C4-2B (cell line): ENCODE measurements around the gene RNF133.

Experiments
- H3K27ac ChIP-seq: fragments of 450-650 bp; 2 replicates; pipeline ENCODE4 v1.5.1; 2017
- ZFX ChIP-seq: fragments of 450-650 bp; IDR thresholded peaks from 2 replicates; pipeline ENCODE4 v1.6.1; 2017
- TF ChIP-seq, protein P1 (sequence below): fragments of 450-650 bp; conservative IDR thresholded peaks from 2 replicates; pipeline ENCODE4 v1.5.1; 2017; ENCODE audit warnings: mild to moderate bottlenecking

RNF133 gene

DNA sequence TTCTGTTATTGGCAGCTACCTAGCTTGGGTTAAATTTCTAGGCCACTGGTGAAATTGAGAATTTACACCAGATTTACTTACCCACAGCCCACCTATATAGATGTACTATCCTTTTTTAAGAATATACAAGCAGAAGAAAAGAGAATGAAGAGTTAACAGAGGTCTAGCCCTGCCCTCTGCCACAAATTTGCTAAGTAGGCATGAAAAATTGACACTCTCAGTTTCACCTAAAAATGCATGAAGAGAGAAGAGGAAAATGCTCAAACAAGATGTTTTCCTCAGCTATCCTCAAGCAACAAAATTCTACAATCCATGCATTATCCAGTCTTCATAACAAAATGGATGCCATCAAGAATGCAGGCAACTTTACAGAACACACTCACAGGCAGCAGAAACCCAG is 28.4 kb upstream of the RNF133 start:
- TF ChIP-seq ZFX = no peak
- TF ChIP-seq, protein P1, sequence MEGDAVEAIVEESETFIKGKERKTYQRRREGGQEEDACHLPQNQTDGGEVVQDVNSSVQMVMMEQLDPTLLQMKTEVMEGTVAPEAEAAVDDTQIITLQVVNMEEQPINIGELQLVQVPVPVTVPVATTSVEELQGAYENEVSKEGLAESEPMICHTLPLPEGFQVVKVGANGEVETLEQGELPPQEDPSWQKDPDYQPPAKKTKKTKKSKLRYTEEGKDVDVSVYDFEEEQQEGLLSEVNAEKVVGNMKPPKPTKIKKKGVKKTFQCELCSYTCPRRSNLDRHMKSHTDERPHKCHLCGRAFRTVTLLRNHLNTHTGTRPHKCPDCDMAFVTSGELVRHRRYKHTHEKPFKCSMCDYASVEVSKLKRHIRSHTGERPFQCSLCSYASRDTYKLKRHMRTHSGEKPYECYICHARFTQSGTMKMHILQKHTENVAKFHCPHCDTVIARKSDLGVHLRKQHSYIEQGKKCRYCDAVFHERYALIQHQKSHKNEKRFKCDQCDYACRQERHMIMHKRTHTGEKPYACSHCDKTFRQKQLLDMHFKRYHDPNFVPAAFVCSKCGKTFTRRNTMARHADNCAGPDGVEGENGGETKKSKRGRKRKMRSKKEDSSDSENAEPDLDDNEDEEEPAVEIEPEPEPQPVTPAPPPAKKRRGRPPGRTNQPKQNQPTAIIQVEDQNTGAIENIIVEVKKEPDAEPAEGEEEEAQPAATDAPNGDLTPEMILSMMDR = no peak

DNA sequence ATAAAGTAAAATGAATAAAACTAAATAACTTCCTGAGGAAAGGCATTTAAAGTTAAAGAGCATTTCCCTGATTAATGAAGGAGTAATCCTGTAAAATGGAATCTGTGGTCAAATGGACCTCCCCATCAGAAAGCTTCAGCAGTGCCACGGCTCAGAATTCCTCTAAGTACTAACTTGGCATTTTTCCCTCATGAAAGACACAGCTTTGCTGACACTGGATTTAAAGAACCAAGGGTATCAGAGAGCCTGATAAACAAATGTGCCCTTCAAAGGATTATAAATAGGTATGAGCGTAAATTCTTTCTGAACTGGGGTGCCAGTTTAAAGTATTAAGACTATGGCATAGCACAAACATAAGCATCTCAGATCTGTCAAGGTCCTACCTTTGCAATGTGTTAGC is 28.0 kb upstream of the RNF133 start:
- no peak overlapping the region for H3K27ac ChIP-seq
- no peak for TF ChIP-seq ZFX
- TF ChIP-seq, protein P1 = no peak

More for the DNA sequence above, 28.4 kb upstream of the RNF133 start:
- no peak overlapping the region for H3K27ac ChIP-seq

DNA sequence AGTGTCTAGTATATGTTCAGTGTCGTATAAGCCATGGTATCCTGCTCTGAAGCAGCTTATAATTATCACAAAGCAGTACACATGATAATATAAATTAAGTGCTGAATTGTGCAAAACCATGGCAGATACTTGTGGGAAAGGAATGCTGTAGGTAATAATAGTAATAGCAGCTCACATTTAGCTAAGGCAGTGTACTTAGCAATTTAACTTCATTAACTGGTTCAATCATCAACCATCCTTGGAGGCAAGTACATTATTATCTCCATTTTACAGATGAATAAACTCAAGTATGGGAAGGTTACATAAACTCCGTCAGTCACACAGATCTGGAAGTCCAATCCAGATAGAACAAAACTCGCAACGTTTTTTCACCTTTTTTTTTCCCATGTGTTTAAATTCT is 25.4 kb upstream of the RNF133 start:
- H3K27ac ChIP-seq = no peak overlapping the region
- TF ChIP-seq, protein P1 = no peak
- no peak for TF ChIP-seq ZFX

DNA sequence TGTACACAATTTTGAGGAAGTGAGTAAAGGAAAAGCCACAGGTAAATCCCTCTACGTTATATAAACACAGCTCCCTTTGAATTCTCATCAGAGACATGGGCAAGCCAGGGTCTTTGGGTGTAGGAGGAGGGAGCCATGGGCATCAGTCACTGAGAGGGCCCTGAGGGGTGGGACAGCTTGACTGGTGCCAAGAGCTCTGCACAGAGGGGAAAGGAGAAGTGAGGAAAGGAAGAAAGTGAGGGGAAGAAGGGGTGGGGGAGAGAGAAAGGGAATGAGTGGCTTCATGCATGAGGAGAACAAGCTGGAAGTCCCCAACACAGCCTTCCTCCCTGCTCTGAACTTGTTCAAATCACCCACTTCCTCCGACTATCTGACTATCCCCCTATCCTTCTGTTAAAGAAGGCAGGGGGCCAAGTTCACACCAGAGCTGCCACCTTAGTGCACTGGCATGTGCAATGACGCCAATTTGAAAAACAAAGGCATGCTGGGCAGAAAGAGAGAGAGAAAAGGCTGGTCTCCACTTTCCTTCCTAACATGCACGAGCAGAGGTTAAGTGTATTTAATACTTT is 20.2 kb upstream of the RNF133 start:
- TF ChIP-seq, protein P1 = no peak
- no peak for TF ChIP-seq ZFX

DNA sequence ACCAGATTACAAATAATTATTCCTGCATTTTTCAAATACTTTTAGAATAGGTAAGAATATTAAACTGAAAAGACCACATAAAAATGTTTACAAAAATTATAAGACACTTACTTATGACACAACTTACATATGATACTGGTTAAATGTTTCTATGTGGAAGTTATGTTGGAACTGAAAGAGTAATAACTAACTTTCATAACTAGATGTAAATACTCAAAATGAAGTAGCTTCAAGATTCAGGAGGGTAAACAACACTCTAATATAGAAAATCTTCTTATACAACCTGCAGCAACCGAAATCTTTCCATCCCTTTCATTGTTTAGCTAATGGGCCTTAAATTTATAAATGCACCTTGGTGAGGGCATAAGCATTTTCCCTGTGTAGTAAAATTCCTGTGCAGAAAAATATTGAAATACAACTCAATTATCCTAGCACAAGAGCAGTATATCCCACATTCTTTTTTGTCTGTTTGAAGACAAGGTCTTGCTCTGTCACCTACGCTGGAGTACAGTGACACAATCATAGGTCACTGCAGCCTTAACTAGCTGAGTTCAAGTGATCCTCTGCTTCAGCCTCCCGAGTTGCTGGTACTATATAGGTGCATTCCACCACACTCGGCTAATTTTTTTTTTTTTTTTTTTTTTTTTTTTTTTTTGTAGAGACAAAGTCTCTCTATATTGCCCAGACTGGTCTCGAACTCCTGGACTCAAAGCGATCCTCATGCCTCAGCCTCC is 18.6 kb upstream of the RNF133 start:
- TF ChIP-seq, protein P1 = no peak
- TF ChIP-seq ZFX = no peak
- H3K27ac ChIP-seq = no peak overlapping the region

More for the DNA sequence above, 20.2 kb upstream of the RNF133 start:
- H3K27ac ChIP-seq = no peak overlapping the region

DNA sequence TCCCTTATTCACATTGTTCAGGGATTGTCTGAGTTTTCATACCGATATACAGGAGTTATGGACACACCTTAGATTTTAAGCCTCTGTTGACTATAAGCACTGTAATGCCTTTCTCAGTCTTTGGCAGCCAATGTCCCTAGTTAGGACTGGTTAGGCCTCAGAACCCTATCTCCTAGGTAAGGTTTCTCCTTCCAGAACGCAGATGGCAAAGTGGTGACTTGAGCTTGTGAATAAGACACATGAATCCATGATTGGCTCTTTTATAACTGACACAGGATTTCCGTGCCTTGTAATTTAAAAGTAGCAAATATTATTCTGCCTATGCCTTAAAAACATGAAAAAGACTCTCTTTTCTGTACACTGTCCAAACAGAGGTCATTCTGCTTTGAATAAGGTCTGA is 16.3 kb upstream of the RNF133 start:
- no peak overlapping the region for H3K27ac ChIP-seq
- TF ChIP-seq, protein P1 = no peak
- TF ChIP-seq ZFX = no peak

DNA sequence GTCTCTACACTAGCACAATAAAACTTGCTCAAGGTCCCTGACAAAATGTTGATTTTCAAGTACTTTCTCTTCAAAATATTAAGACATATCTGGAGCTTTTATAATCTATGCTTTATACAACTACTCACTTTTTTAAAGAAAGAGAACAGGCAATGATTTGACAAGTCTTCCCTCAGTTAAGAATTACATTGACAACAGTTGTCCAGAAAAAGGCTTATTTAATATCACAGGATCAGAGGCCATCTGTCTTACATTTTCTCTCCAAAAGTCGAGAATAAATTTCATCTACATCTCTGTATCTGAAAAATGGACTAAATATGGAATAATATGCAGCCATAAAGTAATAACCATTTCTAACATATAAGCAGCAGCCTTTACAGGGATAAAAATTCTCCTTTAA is 12.0 kb upstream of the RNF133 start:
- TF ChIP-seq ZFX = no peak
- TF ChIP-seq, protein P1 = no peak

More for the DNA sequence above, 12.0 kb upstream of the RNF133 start:
- no peak overlapping the region for H3K27ac ChIP-seq
